Measurements from ENCODE around the gene TIGD1.

- no peak for TF ChIP-seq ZNF274 (IDR thresholded peaks at IDR 0.05; ENCODE audit: low read depth, low read length)
- no peak for TF ChIP-seq YY1 (IDR thresholded peaks at IDR 0.05; ENCODE audit: insufficient read depth, insufficient read length)
These were observed 22.4 kb downstream of the TIGD1 start for GRCh38 chr2:232527905-232528470.
